Vagina (tissue), 2 donors: ENCODE results near the gene SYCE3. TPM values are rescaled to one million over a fixed set of nuclear protein-coding genes. Genes with fewer than 3 reads are reported as not detected.
A peak's percentile ranks its signal among the peaks of the same experiment; 100 is the strongest.

Experiments
- DNase-seq, 2 donors: peaks; one replicate each; pipeline ENCODE4 v3.0.0-alpha.2; 2017; ENCODE audit errors: extremely low spot score in 2 of 2
- H3K27ac ChIP-seq: fragments of 200-600 bp; sonication (generic); one replicate; pipeline ENCODE4 v1.5.1; 2019
- H3K27me3 ChIP-seq: fragments of 200-600 bp; sonication (generic); one replicate; pipeline ENCODE4 v1.5.1; 2019
- H3K36me3 ChIP-seq, 2 donors: fragments of 200-600 bp; sonication (generic); one replicate each; pipeline ENCODE4 v1.5.1; 2017 to 2019
- H3K4me1 ChIP-seq: fragments of 200-600 bp; sonication (generic); one replicate; pipeline ENCODE4 v1.5.1; 2019
- H3K4me3 ChIP-seq, 2 donors: fragments of 200-600 bp; sonication (generic); 1 replicate in 1 of 2; 2 replicates in 1 of 2; pipeline ENCODE4 v1.5.1; 2016 to 2019
- H3K9me3 ChIP-seq: fragments of 200-600 bp; sonication (generic); one replicate; pipeline ENCODE4 v1.5.1; 2019
- CTCF ChIP-seq, 3 experiments: fragments of 450-650 bp in 2 of 3; fragments of 200-600 bp in 1 of 3; sonication (generic) in 1 of 3; IDR thresholded peaks; one replicate each; pipeline ENCODE4 v1.5.1; 2017 to 2019; ENCODE audit warnings: antibody characterized with exemption in 3 of 3, mild to moderate bottlenecking in 2 of 3, moderate library complexity in 2 of 3
- POLR2A ChIP-seq, 2 donors: fragments of 450-650 bp; IDR thresholded peaks; one replicate each; pipeline ENCODE4 v1.6.1; 2017; ENCODE audit warnings: antibody characterized with exemption in 2 of 2, mild to moderate bottlenecking in 2 of 2, moderate library complexity in 2 of 2
- POLR2AphosphoS5 ChIP-seq, 2 donors: sonication (generic); formaldehyde crosslinking; IDR thresholded peaks; one replicate each; pipeline ENCODE4 v1.9.0; 2017; ENCODE audit warnings: antibody characterized with exemption in 2 of 2, mild to moderate bottlenecking in 2 of 2, low read depth in 1 of 2; ENCODE audit not compliant: insufficient read depth in 1 of 2
- intact Hi-C: fragments of 100-400 bp; cut with DNase I; formaldehyde crosslinking; loops from one replicate; pipeline ENCODE4 v1.15.1; 2023
- total RNA-seq: library from RNA; depleted of rRNA; stranded (reverse); fragments of >200 nt; gene quantifications from one replicate; pipeline ENCODE4 v1.2.3, GENCODE V29; 2016

Gene SYCE3
- total RNA-seq, 1 donor from 2014 or later, result not detected

GRCh38 chr22:50530877-50531545 is 31.7 kb downstream of the SYCE3 start:
- Histone ChIP-seq H3K9me3 (no peaks in the 10 kb centered on the region), H3K27me3 (no peaks in the 10 kb centered on the region), H3K36me3 (no peaks in the 10 kb centered on the region), H3K4me3 (peak overlapping the region; percentile 58 to 60), H3K4me1 (peaks cover 47% of the 10 kb centered on the region), H3K27ac (peak overlapping the region; percentile 96)
- peak in 1 of 2 donors; percentile 93 for DNase-seq
- TF ChIP-seq POLR2AphosphoS5 (IDR thresholded peaks at IDR 0.05; ENCODE audit: insufficient read depth in 1 of 2, low read depth in 1 of 2) (peak in 1 of 2 donors; percentile 87), CTCF (IDR thresholded peaks at IDR 0.05) (no peak), POLR2A (IDR thresholded peaks at IDR 0.05) (peak in 1 of 2 donors; percentile 83)
- intact Hi-C loops, result no loop called here

- Histone ChIP-seq H3K4me3 (peak overlapping the region; percentile 58 to 60), H3K4me1 (peaks cover 47% of the 10 kb centered on the region), H3K9me3 (no peaks in the 10 kb centered on the region), H3K36me3 (no peaks in the 10 kb centered on the region), H3K27me3 (no peaks in the 10 kb centered on the region), H3K27ac (peak overlapping the region; percentile 96)
- intact Hi-C loops, result no loop called here
- no peak for DNase-seq
- TF ChIP-seq CTCF (IDR thresholded peaks at IDR 0.05) (no peak), POLR2AphosphoS5 (IDR thresholded peaks at IDR 0.05; ENCODE audit: insufficient read depth in 1 of 2, low read depth in 1 of 2) (peak in 1 of 2 donors; percentile 79)
These were observed 32.2 kb downstream of the SYCE3 start for GRCh38 chr22:50530580-50530876.

- TF ChIP-seq POLR2A (IDR thresholded peaks at IDR 0.05), result peak in 1 of 2 donors; percentile 48
- no peak for TF ChIP-seq CTCF (IDR thresholded peaks at IDR 0.05)
- peak in 1 of 2 donors; percentile 7 for TF ChIP-seq POLR2AphosphoS5 (IDR thresholded peaks at IDR 0.05; ENCODE audit: insufficient read depth in 1 of 2, low read depth in 1 of 2)
- no peaks in the 10 kb centered on the region for H3K36me3 ChIP-seq
- intact Hi-C loops, result loop anchor here (5.0 to 10.0 kb wide), 2 partner anchors 52 to 265 kb away; partner anchors contain the start of genes CHKB and MAPK12
- H3K27ac ChIP-seq, result peak within 1 kb of the TSS; percentile 96
- peak within 1 kb of the TSS; percentile 58 to 60 for H3K4me3 ChIP-seq
- no peak for DNase-seq
- no peaks in the 10 kb centered on the region for H3K9me3 ChIP-seq
- H3K27me3 ChIP-seq, result no peaks in the 10 kb centered on the region
- H3K4me1 ChIP-seq, result peaks cover 48% of the 10 kb centered on the region
These were observed 32.7 kb downstream of the SYCE3 start, which contains the start of gene TYMP for GRCh38 chr22:50529897-50530579. TSS of gene TYMP (minus strand) at chr22:50530012. CDS start at chr22:50529709, 303 bp downstream.

- Histone ChIP-seq H3K27me3 (no peaks in the 10 kb centered on the region), H3K4me3 (peak overlapping the region; percentile 58 to 60), H3K36me3 (no peaks in the 10 kb centered on the region), H3K9me3 (no peaks in the 10 kb centered on the region), H3K4me1 (peaks cover 54% of the 10 kb centered on the region), H3K27ac (peak overlapping the region; percentile 96)
- DNase-seq, result no peak
- intact Hi-C loops, result loop anchor here (5.0 to 10.0 kb wide), 2 partner anchors 53 to 265 kb away; partner anchors contain the start of genes CHKB and MAPK12
- TF ChIP-seq POLR2A (IDR thresholded peaks at IDR 0.05) (no peak), POLR2AphosphoS5 (IDR thresholded peaks at IDR 0.05; ENCODE audit: insufficient read depth in 1 of 2, low read depth in 1 of 2) (peak in 1 of 2 donors; percentile 50)
These were observed 33.3 kb downstream of the SYCE3 start for GRCh38 chr22:50529416-50529896.

GRCh38 chr22:50528682-50529415 is 33.9 kb downstream of the SYCE3 start:
- peaks cover 60% of the 10 kb centered on the region for H3K4me1 ChIP-seq
- H3K27ac ChIP-seq, result peak overlapping the region; percentile 96
- H3K36me3 ChIP-seq, result peaks cover 0 to 1% of the 10 kb centered on the region in 2 donors
- no peaks in the 10 kb centered on the region for H3K27me3 ChIP-seq
- H3K4me3 ChIP-seq, result peak overlapping the region; percentile 58 to 60
- intact Hi-C loops, result loop anchor here (5.0 to 10.0 kb wide), 2 partner anchors 53 to 264 kb away; partner anchors contain the start of genes CHKB and MAPK12
- no peak for DNase-seq
- H3K9me3 ChIP-seq, result no peaks in the 10 kb centered on the region
- TF ChIP-seq POLR2A (IDR thresholded peaks at IDR 0.05) (no peak), POLR2AphosphoS5 (IDR thresholded peaks at IDR 0.05; ENCODE audit: insufficient read depth in 1 of 2, low read depth in 1 of 2) (no peak)
